ENCODE measurements around the gene FAM136A. TPM values are rescaled to one million over a fixed set of nuclear protein-coding genes. Genes with fewer than 3 reads are reported as not detected.

FAM136A gene
- total RNA-seq (10 to 100 TPM; 25.6 to 31.9 TPM), polyA plus RNA-seq (ENCODE audit: insufficient read length in 6 of 6) (10 to 100 TPM; 49.1 to 58.2 (median 53.9) TPM)
- long read RNA-seq, donor 1, transcript FAM136A-201 (3 exons, 1,810 nt): major isoform, 41 of 46 reads
- long read RNA-seq, donor 1, partial matches to known transcripts: 0 of 46 reads
- long read RNA-seq, donor 1, other reads (novel, unspliced or antisense): 0 of 46 reads
- long read RNA-seq, donor 2, transcript FAM136A-201 (3 exons, 1,810 nt): major isoform, 26 of 30 reads
- long read RNA-seq, donor 2, partial matches to known transcripts: 0 of 30 reads
- long read RNA-seq, donor 2, other reads (novel, unspliced or antisense): 0 of 30 reads
- long read RNA-seq, donor 3, transcript FAM136A-201 (3 exons, 1,810 nt): major isoform, 18 of 20 reads
- long read RNA-seq, donor 3, partial matches to known transcripts: 0 of 20 reads
- long read RNA-seq, donor 3, other reads (novel, unspliced or antisense): 0 of 20 reads
- long read RNA-seq, donor 4, transcript FAM136A-201 (3 exons, 1,810 nt): major isoform, 20 of 27 reads
- long read RNA-seq, donor 4, partial matches to known transcripts: 0 of 27 reads
- long read RNA-seq, donor 4, other reads (novel, unspliced or antisense): 5 of 27 reads
- long read RNA-seq, donor 5, transcript FAM136A-201 (3 exons, 1,810 nt): major isoform, 26 of 66 reads
- long read RNA-seq, donor 5, transcript FAM136A-205 (3 exons, 2,398 nt): minor isoform, 7 of 66 reads
- long read RNA-seq, donor 5, partial matches to known transcripts: 28 of 66 reads
- long read RNA-seq, donor 5, other reads (novel, unspliced or antisense): 5 of 66 reads
- long read RNA-seq, donor 6, transcript FAM136A-201 (3 exons, 1,810 nt): major isoform, 22 of 27 reads
- long read RNA-seq, donor 6, partial matches to known transcripts: 0 of 27 reads
- long read RNA-seq, donor 6, other reads (novel, unspliced or antisense): 0 of 27 reads
- long read RNA-seq, donor 7, transcript FAM136A-201 (3 exons, 1,810 nt): major isoform, 26 of 32 reads
- long read RNA-seq, donor 7, transcript FAM136A-205 (3 exons, 2,398 nt): minor isoform, 6 of 32 reads
- long read RNA-seq, donor 7, partial matches to known transcripts: 0 of 32 reads
- long read RNA-seq, donor 7, other reads (novel, unspliced or antisense): 0 of 32 reads
- long read RNA-seq, donor 8, transcript FAM136A-201 (3 exons, 1,810 nt): major isoform, 17 of 23 reads
- long read RNA-seq, donor 8, partial matches to known transcripts: 0 of 23 reads
- long read RNA-seq, donor 8, other reads (novel, unspliced or antisense): 0 of 23 reads
- long read RNA-seq, donor 9: 0 reads
- long read RNA-seq, donor 10, transcript FAM136A-201 (3 exons, 1,810 nt): major isoform, 22 of 26 reads
- long read RNA-seq, donor 10, partial matches to known transcripts: 0 of 26 reads
- long read RNA-seq, donor 10, other reads (novel, unspliced or antisense): 1 of 26 reads
- long read RNA-seq, donor 11, transcript FAM136A-201 (3 exons, 1,810 nt): major isoform, 23 of 24 reads
- long read RNA-seq, donor 11, partial matches to known transcripts: 0 of 24 reads
- long read RNA-seq, donor 11, other reads (novel, unspliced or antisense): 0 of 24 reads
- long read RNA-seq, donor 12, transcript FAM136A-201 (3 exons, 1,810 nt): major isoform, 27 of 35 reads
- long read RNA-seq, donor 12, partial matches to known transcripts: 0 of 35 reads
- long read RNA-seq, donor 12, other reads (novel, unspliced or antisense): 0 of 35 reads

DNA sequence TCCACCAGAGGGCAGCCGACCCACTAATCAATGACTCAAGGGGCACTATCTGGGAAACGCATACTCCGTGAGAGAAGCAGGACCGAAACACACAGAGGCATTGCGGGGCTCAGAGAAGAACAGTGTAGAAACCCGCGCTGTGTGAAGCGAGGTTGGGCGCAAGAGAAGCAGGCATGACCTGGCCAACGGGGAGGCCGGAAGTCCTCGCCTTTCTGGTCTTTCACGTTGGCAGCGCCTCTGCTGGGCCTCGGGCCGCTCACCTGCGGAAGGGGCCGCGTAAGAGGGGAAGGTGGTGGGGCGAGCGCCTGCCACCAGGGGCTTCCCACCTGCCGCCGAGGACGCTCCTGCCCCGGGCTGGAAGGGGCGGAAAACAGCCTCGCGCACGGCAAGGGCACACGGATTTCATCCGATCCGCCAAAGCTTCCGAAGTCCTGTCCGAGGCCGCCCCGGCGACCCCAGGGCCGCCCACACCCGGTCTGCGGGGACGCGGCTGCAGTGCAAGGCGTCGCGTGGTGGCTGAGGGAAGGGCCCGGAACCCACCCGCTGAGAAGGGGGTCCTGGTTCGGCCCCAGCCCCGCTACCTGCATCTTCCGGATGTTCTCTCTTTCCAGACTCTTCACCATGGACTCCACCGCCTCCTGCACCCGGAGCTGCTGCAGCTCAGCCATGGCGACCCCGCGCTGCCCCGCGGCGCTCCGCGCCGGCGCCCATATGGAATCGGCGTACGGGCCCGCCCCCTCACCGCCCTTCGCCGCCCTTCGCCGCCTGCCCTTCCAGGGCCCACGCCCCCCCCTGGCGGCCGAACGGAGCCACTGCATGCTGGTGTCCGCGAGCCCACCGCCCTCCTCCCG lies at the start of gene FAM136A:
TSS of gene FAM136A (minus strand) at position 724 of the 851 bp plus-strand sequence. CDS start at position 668, 56 bp downstream.
- peak within 1 kb of the TSS; percentile 88 to 98 for H3K4me3 ChIP-seq
- peaks cover 0 to 40% of the 10 kb centered on the region in 2 donors for H3K36me3 ChIP-seq
- peak; percentile 96 for ATAC-seq
- H3K27ac ChIP-seq: peak within 1 kb of the TSS; percentile 74 to 76
- DNase-seq: peak; percentile 82 to 99 (median 88)
- no peaks in the 10 kb centered on the region for H3K9me3 ChIP-seq
- peak; percentile 96 to 99 for TF ChIP-seq CTCF (IDR thresholded peaks at IDR 0.05)
- peaks cover 3 to 19% of the 10 kb centered on the region in 2 donors for H3K4me1 ChIP-seq
- intact Hi-C loops (cut with DNase I): no loop called here
- H3K27me3 ChIP-seq: no peaks in the 10 kb centered on the region

DNA sequence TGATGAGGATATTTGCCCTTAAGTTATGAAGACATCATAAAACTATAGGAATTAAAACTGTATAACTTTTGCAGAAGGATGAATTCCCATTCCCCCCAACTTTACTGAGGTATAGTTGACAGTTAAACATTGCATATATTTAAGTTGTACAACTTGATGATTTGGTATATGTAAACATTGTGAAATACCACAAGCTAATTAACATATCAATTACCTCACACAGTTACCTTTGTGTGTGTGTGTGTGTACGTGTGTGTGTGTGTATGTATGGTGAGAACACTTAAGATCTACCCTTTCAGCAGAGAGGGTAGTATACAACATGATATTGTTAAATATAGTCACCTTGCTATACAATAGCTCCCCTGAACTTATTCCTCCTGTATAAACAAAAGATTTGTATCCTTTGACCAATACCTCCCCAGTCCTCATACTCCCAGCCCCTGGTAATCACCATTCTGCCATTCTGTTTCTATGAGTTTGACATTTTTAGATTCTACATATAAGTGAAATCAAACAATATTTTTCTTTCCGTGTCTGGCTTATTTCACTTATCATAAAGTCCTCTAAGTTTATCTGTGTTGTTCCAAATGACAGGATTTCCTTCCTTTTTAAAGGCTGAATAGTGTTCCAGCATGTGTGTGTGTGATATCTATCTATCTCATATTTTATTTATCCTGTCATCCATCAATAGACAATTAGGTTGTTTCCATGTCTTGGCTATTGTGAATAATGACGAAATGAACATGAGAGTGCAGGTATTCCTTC lies 48.2 kb upstream of the FAM136A start:
- intact Hi-C loops (cut with DNase I): loop anchor here in 1 of 2 donors (10.0 kb wide), 1 partner anchor 295 kb away; no protein-coding TSS in a partner anchor

DNA sequence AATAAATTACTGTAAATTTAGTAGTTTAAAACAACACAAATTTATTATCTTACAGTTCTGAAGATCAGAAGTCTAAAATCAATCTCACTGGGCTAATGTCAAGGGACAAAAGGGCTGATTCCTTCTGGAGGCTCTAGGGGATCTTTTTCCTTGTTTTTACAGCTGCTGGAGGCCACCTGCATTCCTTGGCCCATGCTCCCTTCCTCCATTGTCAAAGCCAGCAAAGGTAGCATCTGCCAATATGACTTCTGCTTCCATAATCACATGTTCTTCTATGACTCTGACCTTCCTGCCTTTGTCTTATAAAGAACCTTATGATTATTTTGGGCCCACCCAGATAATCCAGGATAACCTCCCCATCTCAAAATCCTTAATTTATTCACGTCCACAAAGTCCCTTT lies 46.0 kb upstream of the FAM136A start:
- H3K27ac ChIP-seq: no peak overlapping the region
- no peak overlapping the region for H3K4me3 ChIP-seq
- DNase-seq (no peak), ATAC-seq (no peak)
- TF ChIP-seq CTCF (IDR thresholded peaks at IDR 0.05): no peak
- peaks cover 0 to 39% of the 10 kb centered on the region in 2 donors for H3K27me3 ChIP-seq
- H3K4me1 ChIP-seq: no peaks in the 10 kb centered on the region
- no peaks in the 10 kb centered on the region for H3K36me3 ChIP-seq
- intact Hi-C loops (cut with DNase I): loop anchor here in 1 of 2 donors (10.0 kb wide), 1 partner anchor 297 kb away; no protein-coding TSS in a partner anchor
- no peaks in the 10 kb centered on the region for H3K9me3 ChIP-seq

More for the DNA sequence above, 48.2 kb upstream of the FAM136A start:
- DNase-seq (no peak), ATAC-seq (no peak)
- Histone ChIP-seq H3K27me3 (peaks cover 0 to 39% of the 10 kb centered on the region in 2 donors), H3K9me3 (no peaks in the 10 kb centered on the region), H3K36me3 (no peaks in the 10 kb centered on the region), H3K4me3 (no peak overlapping the region), H3K4me1 (no peaks in the 10 kb centered on the region), H3K27ac (no peak overlapping the region)
- no peak for TF ChIP-seq CTCF (IDR thresholded peaks at IDR 0.05)

Data from left lung (tissue), 14 donors.